ENCODE measurements around the gene MTMR4. TPM values are rescaled to one million over a fixed set of nuclear protein-coding genes. Genes with fewer than 3 reads are reported as not detected.

The MTMR4 gene
- total RNA-seq, 1 donor from 2014 or later, result 37.3 TPM

DNA sequence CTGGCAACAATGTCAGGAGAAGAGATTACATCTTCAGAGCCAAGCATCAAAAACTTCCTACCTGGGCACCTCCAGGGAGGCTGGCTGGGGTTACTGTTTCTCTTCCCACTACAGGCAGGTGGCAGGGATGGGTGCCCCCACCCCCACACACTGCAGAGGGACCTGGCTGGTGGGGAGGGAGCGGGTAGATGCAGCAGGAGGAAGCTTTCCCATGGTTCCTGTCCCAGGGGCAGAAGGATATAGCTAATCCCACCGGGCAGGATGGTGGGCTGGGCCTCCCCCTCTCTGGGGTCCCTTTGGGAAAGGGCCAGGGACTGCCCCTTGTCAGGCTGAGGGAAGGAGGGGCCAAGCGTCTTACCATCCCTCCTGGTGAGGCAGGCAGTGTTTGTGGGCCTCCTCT, 16.7 kb upstream of the MTMR4 start:
- TF ChIP-seq, protein P1, sequence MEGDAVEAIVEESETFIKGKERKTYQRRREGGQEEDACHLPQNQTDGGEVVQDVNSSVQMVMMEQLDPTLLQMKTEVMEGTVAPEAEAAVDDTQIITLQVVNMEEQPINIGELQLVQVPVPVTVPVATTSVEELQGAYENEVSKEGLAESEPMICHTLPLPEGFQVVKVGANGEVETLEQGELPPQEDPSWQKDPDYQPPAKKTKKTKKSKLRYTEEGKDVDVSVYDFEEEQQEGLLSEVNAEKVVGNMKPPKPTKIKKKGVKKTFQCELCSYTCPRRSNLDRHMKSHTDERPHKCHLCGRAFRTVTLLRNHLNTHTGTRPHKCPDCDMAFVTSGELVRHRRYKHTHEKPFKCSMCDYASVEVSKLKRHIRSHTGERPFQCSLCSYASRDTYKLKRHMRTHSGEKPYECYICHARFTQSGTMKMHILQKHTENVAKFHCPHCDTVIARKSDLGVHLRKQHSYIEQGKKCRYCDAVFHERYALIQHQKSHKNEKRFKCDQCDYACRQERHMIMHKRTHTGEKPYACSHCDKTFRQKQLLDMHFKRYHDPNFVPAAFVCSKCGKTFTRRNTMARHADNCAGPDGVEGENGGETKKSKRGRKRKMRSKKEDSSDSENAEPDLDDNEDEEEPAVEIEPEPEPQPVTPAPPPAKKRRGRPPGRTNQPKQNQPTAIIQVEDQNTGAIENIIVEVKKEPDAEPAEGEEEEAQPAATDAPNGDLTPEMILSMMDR (IDR thresholded peaks at IDR 0.05), result no peak
- DNase-seq (no peak), ATAC-seq (no peak)
- peak overlapping the region; percentile 61 for H3K4me3 ChIP-seq
- H3K27ac ChIP-seq, result peak overlapping the region; percentile 67
- no peaks in the 10 kb centered on the region for H3K27me3 ChIP-seq (ENCODE audit: low read depth)
- intact Hi-C loops (cut with DNase I), result no loop called here
- no peaks in the 10 kb centered on the region for H3K9me3 ChIP-seq
- H3K4me1 ChIP-seq, result peaks cover 35% of the 10 kb centered on the region
- no peaks in the 10 kb centered on the region for H3K36me3 ChIP-seq

DNA sequence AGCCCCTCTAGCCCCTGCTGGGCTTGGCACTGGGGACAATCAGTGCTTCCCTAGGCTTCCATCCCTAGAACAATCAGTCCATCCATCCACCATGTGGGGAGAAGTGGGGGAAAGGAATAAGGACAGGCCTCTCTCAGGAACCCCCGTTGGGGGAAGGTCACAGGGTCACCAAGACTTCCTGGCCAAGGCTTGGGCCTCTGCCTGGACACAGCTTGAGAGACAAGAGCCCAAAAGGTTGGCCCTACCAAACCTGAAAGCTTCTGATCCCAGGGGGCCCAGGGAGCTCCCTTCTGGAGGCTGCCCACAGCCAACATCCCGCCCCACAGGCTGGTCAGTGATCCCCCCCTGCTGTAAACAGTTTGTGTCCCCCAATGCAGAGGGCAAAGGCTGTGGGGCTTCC, 16.2 kb upstream of the MTMR4 start:
- TF ChIP-seq, protein P1 (IDR thresholded peaks at IDR 0.05), result no peak
- ATAC-seq (no peak), DNase-seq (no peak)
- intact Hi-C loops (cut with DNase I), result no loop called here
- Histone ChIP-seq H3K4me1 (peaks cover 36% of the 10 kb centered on the region), H3K27me3 (ENCODE audit: low read depth) (no peaks in the 10 kb centered on the region), H3K4me3 (peak overlapping the region; percentile 61), H3K27ac (peak overlapping the region; percentile 67), H3K9me3 (no peaks in the 10 kb centered on the region), H3K36me3 (no peaks in the 10 kb centered on the region)

DNA sequence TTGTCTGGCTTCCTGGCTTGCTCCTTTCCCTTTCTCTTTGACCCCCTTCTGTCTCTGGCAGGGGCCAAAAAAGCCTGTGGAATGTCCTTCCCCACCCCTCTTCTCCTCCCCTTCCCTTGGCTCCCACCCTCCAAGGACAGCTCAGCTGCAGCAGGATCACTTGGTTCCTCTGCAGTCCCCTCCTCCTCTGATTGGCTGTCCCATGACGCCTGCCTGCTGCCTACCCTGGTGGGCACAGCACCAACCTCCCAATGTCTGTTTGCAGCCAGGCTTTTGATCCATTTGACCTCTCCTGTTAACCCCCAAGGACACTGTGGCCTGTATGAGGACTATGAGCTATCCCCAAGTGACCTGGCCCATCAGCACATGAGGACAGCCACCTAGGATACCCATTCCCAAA, 14.8 kb upstream of the MTMR4 start:
- no peaks in the 10 kb centered on the region for H3K27me3 ChIP-seq (ENCODE audit: low read depth)
- DNase-seq (no peak), ATAC-seq (no peak)
- no peaks in the 10 kb centered on the region for H3K36me3 ChIP-seq
- peak overlapping the region; percentile 46 for H3K4me3 ChIP-seq
- H3K27ac ChIP-seq, result peak overlapping the region; percentile 53
- TF ChIP-seq, protein P1 (IDR thresholded peaks at IDR 0.05), result no peak
- H3K4me1 ChIP-seq, result peaks cover 47% of the 10 kb centered on the region
- H3K9me3 ChIP-seq, result no peaks in the 10 kb centered on the region
- intact Hi-C loops (cut with DNase I), result no loop called here

DNA sequence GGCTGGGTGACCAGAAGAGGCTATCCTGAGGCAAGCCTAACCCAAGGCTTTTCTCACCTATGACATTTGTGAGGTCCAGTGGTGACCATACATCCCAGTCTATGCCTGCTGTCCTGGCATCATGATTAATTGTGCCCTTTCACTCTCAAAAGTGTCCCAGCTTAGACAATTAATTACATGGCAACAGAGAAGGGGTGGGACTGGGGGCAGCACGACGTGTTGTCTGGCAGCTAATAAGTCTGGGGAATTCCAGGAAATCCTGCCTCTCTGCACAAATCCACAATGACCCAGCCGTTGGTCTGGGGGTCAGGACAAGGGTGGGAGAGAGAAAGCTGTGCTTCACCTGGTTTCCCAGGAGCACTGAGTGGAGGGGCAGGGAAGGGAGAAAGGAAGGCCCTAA, 14.0 kb upstream of the MTMR4 start:
- peak overlapping the region; percentile 53 for H3K27ac ChIP-seq
- H3K36me3 ChIP-seq, result no peaks in the 10 kb centered on the region
- TF ChIP-seq, protein P1 (IDR thresholded peaks at IDR 0.05), result no peak
- DNase-seq (no peak), ATAC-seq (no peak)
- peak overlapping the region; percentile 46 for H3K4me3 ChIP-seq
- intact Hi-C loops (cut with DNase I), result no loop called here
- peaks cover 43% of the 10 kb centered on the region for H3K4me1 ChIP-seq
- no peaks in the 10 kb centered on the region for H3K27me3 ChIP-seq (ENCODE audit: low read depth)
- H3K9me3 ChIP-seq, result no peaks in the 10 kb centered on the region

DNA sequence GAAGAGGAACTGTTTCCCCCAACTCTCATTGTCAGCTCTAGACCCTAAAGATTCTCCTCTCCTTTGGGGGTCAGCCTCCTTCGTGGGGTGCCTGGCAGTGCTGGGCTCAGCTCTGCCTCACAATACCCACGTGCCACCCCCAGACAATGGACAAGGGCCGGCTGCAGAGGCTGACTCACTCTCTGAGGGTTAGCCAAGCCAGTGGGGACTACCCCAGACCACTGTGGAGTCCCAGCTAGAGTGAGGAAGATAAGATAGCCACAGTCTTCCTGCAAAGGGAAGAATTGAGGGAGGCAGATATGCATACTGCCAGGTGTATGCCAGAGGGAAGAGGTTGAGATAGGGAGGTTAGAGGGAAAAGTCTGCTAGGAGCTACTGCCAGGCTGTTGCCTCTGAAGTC, 13.5 kb upstream of the MTMR4 start:
- H3K4me3 ChIP-seq, result peak overlapping the region; percentile 46
- H3K4me1 ChIP-seq, result peaks cover 43% of the 10 kb centered on the region
- no peak for DNase-seq
- ATAC-seq, result no peak
- peak overlapping the region; percentile 53 for H3K27ac ChIP-seq
- TF ChIP-seq, protein P1 (IDR thresholded peaks at IDR 0.05), result no peak
- no peaks in the 10 kb centered on the region for H3K27me3 ChIP-seq (ENCODE audit: low read depth)
- no peaks in the 10 kb centered on the region for H3K36me3 ChIP-seq
- intact Hi-C loops (cut with DNase I), result no loop called here
- H3K9me3 ChIP-seq, result no peaks in the 10 kb centered on the region

DNA sequence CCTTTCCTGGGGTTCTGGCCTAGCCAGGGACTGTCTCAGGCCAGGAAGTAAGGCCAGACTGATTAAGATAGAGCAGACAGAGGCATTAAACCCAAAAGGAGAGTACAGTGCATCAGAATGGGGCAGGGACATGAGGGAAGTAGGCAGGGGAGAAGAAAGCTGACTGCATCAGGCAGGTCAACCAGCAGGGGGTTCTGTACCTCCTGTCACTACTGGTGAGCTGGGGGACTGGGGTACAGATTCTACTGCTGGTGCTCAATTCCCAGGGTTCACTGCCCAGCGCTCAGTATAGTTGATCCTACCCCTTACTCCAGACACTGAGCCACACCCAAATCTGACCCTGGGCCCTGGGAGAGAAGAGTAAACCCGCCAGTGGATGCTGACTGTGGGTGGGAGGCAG, 12.9 kb upstream of the MTMR4 start:
- peak overlapping the region; percentile 46 for H3K4me3 ChIP-seq
- H3K27me3 ChIP-seq (ENCODE audit: low read depth), result no peaks in the 10 kb centered on the region
- no peaks in the 10 kb centered on the region for H3K36me3 ChIP-seq
- TF ChIP-seq, protein P1 (IDR thresholded peaks at IDR 0.05), result no peak
- peaks cover 39% of the 10 kb centered on the region for H3K4me1 ChIP-seq
- H3K9me3 ChIP-seq, result no peaks in the 10 kb centered on the region
- H3K27ac ChIP-seq, result peak overlapping the region; percentile 53
- intact Hi-C loops (cut with DNase I), result no loop called here
- no peak for DNase-seq
- ATAC-seq, result no peak

Data from lower lobe of right lung (tissue), 2 donors.